Mucosa of rectum (tissue), 2 donors: Measurements from ENCODE around the gene TAX1BP1.

Source experiments
- H3K27ac ChIP-seq, 2 donors: one replicate each; pipeline ENCODE4 v1.7.0; 2013; ENCODE audit warnings: inconsistent platforms in 2 of 2, low read depth in 2 of 2, low read length in 2 of 2
- H3K27me3 ChIP-seq, 2 donors: one replicate each; pipeline ENCODE4 v1.7.0; 2013; ENCODE audit warnings: low read length in 2 of 2; ENCODE audit not compliant: control insufficient read depth in 2 of 2, insufficient read depth in 2 of 2
- H3K36me3 ChIP-seq, 2 donors: one replicate each; pipeline ENCODE4 v1.7.0; 2013; ENCODE audit warnings: low read length in 2 of 2; ENCODE audit not compliant: control insufficient read depth in 2 of 2, insufficient read depth in 2 of 2
- H3K4me1 ChIP-seq, 2 donors: one replicate each; pipeline ENCODE4 v1.7.0; 2013; ENCODE audit warnings: low read length in 2 of 2, mild to moderate bottlenecking in 1 of 2; ENCODE audit not compliant: control insufficient read depth in 2 of 2, insufficient read depth in 2 of 2
- H3K4me3 ChIP-seq, 2 donors: one replicate each; pipeline ENCODE4 v1.7.0; 2013; ENCODE audit warnings: low read length in 2 of 2
- H3K9ac ChIP-seq, 2 donors: one replicate each; pipeline ENCODE4 v1.7.0; 2013; ENCODE audit warnings: low read length in 2 of 2, low read depth in 1 of 2, mild to moderate bottlenecking in 1 of 2
- H3K9me3 ChIP-seq, 2 donors: one replicate each; pipeline ENCODE4 v1.7.0; 2013; ENCODE audit warnings: low read length in 2 of 2; ENCODE audit not compliant: control insufficient read depth in 2 of 2
- donor health status: healthy.
- donor health status: Normal muscosa, but diverticular disease.

TAX1BP1 gene

GRCh38 chr7:27871866-27872265, 131.9 kb downstream of the TAX1BP1 start:
- Histone ChIP-seq H3K27ac (no peak overlapping the region), H3K9me3 (no peaks in the 10 kb centered on the region), H3K9ac (no peak overlapping the region), H3K36me3 (no peaks in the 10 kb centered on the region), H3K27me3 (no peaks in the 10 kb centered on the region), H3K4me1 (peaks cover 7 to 24% of the 10 kb centered on the region in 2 donors), H3K4me3 (no peak overlapping the region)

DNA sequence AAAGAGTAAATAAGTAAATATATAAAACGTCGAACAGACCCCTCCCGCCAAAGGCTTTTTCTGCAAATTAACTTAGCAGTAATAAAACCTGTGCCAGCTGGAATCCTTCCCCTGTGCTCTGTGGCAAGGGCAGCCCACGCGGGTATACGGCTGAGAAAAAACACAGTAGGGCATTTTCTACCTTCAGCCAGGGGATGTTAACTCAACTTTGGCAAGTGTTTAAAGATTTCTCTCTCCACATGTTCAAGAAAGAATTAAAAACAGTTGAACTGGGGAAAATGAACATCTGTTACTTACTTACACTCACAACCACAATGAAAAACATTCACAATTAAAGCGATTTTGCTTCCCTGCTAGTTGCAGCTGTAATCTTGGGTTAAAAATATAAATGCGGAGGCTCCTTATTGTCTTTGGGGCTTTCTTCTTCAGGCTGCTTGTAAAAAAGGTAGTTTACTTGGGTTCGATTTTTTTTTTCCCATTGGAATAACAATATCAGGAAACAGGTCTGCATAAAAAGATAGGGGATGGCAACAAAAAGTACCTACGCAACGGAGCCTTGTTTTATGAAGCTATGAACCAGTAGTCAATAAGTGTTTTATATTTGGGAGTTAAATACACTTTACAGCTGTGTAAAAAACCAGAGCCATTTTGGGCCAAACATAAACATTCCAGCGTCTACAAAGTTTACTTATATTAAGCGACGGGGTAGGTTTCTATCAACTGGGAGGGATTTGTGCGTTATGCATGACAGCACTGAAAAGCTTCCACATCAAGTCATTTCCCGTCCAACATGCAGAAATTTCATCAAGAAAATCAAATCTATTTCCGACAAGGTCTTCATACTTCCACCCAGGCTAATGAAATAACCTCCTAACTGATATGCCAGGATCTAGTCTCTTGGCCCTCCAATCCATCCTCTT, 132.7 kb downstream of the TAX1BP1 start:
- H3K27me3 ChIP-seq: no peaks in the 10 kb centered on the region
- H3K4me3 ChIP-seq: no peak overlapping the region
- H3K36me3 ChIP-seq: no peaks in the 10 kb centered on the region
- H3K27ac ChIP-seq: no peak overlapping the region
- H3K9me3 ChIP-seq: no peaks in the 10 kb centered on the region
- peaks cover 7 to 24% of the 10 kb centered on the region in 2 donors for H3K4me1 ChIP-seq
- H3K9ac ChIP-seq: no peak overlapping the region

- no peaks in the 10 kb centered on the region for H3K27me3 ChIP-seq
- H3K9me3 ChIP-seq: no peaks in the 10 kb centered on the region
- no peak overlapping the region for H3K9ac ChIP-seq
- H3K36me3 ChIP-seq: no peaks in the 10 kb centered on the region
- no peak overlapping the region for H3K4me3 ChIP-seq
- H3K27ac ChIP-seq: no peak overlapping the region
- peaks cover 7 to 24% of the 10 kb centered on the region in 2 donors for H3K4me1 ChIP-seq
These were observed 134.3 kb downstream of the TAX1BP1 start for GRCh38 chr7:27873981-27874957.

DNA sequence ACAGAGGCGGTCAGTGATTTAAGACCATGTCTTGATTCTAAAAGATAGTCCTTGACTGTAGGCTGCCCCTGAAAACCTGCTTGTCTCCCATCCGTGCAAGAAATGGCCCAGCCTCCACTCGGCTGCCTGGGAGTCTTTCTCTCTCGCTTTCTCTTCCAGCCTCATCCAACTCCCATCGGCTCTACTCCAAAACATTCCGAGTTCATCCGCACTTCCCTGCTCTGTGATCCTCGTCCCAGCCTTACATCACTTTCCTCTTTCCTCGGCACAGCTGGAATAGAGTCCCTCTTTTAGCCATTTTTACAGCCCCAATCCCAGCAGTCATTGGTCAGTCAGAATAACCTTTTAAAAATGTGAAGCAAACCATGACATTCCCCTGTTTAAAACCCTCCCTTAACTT, 135.1 kb downstream of the TAX1BP1 start:
- H3K36me3 ChIP-seq: no peaks in the 10 kb centered on the region
- H3K27ac ChIP-seq: no peak overlapping the region

DNA sequence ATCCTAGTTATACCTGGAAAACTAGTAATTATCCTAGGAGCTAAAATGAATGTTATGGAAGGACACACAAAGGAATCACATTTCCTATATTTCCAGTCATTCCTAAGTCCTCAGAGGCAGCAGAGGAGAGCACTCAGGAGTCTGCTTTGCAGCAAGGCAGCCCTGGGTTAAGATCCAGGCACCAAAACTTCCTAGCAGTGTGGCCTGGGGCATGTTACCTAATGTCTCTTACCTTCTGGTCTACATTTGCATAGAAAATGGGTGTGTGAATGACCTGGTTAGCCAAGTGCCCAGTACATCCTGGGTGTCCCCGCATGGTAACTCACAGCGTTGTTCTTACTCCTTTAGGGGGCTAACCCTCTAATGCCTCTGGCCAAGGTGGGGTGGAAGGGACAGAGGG, 135.9 kb downstream of the TAX1BP1 start:
- no peaks in the 10 kb centered on the region for H3K27me3 ChIP-seq
- no peaks in the 10 kb centered on the region for H3K9me3 ChIP-seq
- H3K27ac ChIP-seq: no peak overlapping the region
- no peak overlapping the region for H3K4me3 ChIP-seq
- H3K4me1 ChIP-seq: peaks cover 7 to 24% of the 10 kb centered on the region in 2 donors
- H3K36me3 ChIP-seq: no peaks in the 10 kb centered on the region
- no peak overlapping the region for H3K9ac ChIP-seq

More for the DNA sequence above, 135.1 kb downstream of the TAX1BP1 start:
- peaks cover 7 to 24% of the 10 kb centered on the region in 2 donors for H3K4me1 ChIP-seq
- H3K9ac ChIP-seq: no peak overlapping the region
- no peak overlapping the region for H3K4me3 ChIP-seq
- H3K9me3 ChIP-seq: no peaks in the 10 kb centered on the region
- no peaks in the 10 kb centered on the region for H3K27me3 ChIP-seq

- no peak overlapping the region for H3K27ac ChIP-seq
- no peak overlapping the region for H3K4me3 ChIP-seq
- H3K27me3 ChIP-seq: no peaks in the 10 kb centered on the region
- H3K36me3 ChIP-seq: no peaks in the 10 kb centered on the region
- H3K9me3 ChIP-seq: no peaks in the 10 kb centered on the region
- H3K4me1 ChIP-seq: peaks cover 7 to 24% of the 10 kb centered on the region in 2 donors
- H3K9ac ChIP-seq: no peak overlapping the region
These were observed 136.8 kb downstream of the TAX1BP1 start for GRCh38 chr7:27876756-27877155.
